GM18873 (cell line): ENCODE results near the gene KIF1C.
A peak's percentile ranks its signal among the peaks of the same experiment; 100 is the strongest.

Experiments used
- ATAC-seq: cut with Tn5 transposase; IDR thresholded peaks from one replicate; pipeline ENCODE4 v1.9.1; 2021; ENCODE audit warnings: mild to moderate bottlenecking, moderate library complexity, moderate number of reproducible peaks; ENCODE audit not compliant: unreplicated experiment, low FRiP score

Gene KIF1C

GRCh38 chr17:4997302-4998026 is at the start of gene KIF1C, which contains the start of gene INCA1:
KIF1C (plus strand) TSS chr17:4997950; CDS start chr17:5000247, 2,297 bp downstream.
INCA1 (minus strand) TSS chr17:4997522; CDS start chr17:4994437, 3,085 bp downstream.
- peak; percentile 78 for ATAC-seq

DNA sequence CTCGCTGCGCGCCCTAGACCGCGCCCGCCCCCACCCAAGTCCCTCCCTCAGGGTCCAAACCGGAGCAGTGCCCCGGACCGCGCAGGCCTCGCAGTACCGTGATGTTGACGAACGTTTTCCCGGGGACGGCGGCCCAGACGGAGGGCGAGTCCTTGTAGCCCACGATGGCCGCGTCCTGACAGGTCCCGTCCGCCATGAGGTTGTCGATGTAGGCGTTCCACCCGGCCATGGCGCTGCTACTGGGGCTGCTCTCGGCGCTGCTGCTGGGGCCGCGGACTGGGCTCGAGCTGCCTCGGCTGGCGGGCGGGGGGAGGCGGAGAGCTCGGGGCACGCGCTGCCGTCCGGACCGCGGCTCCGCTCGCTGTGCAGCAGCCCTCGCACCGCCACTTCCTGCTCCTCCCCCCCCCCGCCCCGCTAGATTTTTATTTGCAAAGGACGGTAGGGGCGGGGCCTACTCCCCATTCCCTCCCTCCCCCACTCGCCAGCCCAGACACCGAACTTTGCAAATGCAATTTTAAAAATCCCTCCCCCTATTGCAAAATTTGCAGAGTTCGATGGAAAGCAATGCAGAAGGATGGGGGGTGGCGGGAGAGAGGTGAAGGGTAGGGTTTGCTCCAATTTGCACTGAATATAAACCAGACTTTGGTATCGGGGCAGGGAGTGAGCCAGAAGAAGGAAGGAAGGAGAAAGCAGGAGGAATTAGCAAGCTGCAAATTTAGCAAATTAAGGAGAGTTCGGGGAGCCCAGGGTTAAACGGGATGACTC is 49.4 kb upstream of the KIF1C start, which contains the start of gene PFN1:
Gene PFN1 (minus strand): TSS at position 365 of the 765 bp plus-strand sequence. CDS start 136 bp downstream, at position 229.
- peak; percentile 16 for ATAC-seq

DNA sequence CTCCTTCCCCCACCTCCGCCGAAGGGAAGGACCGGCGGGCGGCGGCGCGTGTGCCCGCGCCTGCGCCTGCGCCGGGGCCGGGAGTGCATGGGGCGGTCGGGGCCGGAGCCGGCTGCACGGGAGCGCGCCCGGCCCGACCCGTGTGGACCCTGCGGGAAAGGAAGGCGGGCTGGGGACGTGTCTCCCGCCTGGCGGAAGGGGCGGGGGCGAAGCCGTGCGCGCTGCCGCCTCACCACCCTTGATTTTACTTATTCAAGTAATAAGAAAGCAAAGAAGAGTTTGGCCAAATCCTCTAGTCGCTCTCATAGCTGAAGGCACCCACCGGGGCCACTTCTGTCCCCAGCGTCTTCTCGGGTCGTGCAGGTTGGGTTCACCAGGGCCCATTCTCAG is 48.8 kb upstream of the KIF1C start:
- peak; percentile 17 for ATAC-seq

- peak; percentile 30 for ATAC-seq
These were observed 48.3 kb upstream of the KIF1C start for GRCh38 chr17:4949321-4950074.

DNA sequence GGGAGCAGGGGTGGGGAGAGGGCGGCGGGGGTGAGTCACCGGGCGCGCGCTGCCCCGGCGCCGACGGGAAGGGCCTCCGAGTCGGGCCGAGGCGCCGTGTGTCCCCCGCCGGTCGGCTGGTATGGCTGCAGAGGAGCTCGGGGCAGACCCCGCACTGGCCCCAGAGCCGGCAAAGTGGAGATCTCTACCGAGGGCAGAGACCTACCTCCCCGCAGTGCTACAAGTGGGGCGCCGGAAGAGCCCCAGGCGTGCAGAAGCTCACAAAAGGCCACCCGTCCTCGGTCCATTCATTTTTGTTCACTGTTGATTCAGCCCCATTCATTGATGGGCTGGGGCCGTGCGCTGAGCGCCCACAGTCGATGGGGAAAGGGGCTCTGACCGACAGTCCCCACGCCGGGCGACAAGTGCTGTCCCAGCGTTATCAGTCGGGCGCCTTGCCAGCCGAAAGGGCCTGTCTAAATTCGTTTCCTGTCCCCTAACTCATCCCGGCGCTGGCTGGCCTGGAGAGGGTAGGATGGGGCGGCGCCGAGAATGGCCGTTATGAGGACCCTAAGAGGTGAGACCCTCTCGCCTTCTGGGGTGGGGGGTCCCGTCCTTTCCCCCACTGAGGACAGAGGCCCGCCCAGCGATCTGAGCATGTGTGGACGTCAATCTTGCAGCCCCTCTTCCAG is 47.5 kb upstream of the KIF1C start:
- ATAC-seq, result no peak

DNA sequence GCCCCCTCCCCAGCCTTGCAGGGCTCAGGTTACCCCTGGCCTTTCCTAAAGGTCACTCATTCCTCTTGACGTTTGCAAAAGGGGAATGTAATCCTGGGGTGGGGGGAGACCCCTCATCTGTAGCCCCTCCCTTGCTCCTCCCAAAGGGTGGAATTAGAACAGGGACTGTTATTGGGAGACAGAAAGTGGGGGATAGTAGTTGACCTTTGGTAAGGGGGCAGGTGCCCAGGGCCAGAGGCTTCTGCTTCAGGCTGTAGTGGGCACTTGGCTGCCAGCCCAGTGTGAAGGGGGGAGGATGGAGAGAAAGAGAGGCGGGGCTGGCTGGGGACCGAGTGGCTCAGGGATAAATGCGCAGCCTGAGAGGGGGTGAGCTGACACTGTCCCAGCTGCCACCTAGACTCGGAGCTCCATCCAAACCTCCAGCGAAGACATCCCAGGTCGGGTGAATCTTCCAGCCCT is 47.0 kb upstream of the KIF1C start, which contains the start of gene ENO3:
Gene ENO3 (plus strand): TSS at position 374 of the 459 bp plus-strand sequence. CDS start 711 bp downstream, outside the sequence.
- ATAC-seq, result no peak

DNA sequence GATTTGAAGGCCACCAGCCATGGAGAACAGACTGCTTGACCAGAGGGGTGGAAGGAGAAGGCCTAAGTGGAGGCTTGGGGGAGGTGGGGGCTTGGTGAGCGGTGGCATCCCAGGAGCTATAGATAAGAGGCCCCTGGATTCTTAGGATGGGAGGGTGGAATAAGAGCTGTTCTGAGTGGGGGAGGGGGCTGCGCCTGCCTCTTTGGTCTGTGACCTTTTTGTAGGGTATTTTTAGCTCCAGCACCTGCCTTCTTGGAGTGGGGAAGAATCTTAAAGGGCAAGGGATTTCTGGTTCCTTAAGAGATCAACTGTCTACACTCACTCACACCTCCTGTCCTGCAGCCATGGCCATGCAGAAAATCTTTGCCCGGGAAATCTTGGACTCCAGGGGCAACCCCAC is 46.3 kb upstream of the KIF1C start:
- no peak for ATAC-seq

GRCh38 chr17:4953451-4953961 is 44.2 kb upstream of the KIF1C start:
- ATAC-seq, result no peak

DNA sequence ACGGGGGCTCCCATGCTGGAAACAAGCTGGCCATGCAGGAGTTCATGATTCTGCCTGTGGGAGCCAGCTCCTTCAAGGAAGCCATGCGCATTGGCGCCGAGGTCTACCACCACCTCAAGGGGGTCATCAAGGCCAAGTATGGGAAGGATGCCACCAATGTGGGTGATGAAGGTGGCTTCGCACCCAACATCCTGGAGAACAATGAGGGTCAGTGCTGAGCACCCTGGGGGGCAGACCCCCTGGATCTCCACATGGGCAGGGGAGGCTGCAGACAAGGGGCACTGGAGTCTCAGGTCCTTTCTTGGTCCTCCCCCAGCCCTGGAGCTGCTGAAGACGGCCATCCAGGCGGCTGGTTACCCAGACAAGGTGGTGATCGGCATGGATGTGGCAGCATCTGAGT is 42.7 kb upstream of the KIF1C start:
- no peak for ATAC-seq

DNA sequence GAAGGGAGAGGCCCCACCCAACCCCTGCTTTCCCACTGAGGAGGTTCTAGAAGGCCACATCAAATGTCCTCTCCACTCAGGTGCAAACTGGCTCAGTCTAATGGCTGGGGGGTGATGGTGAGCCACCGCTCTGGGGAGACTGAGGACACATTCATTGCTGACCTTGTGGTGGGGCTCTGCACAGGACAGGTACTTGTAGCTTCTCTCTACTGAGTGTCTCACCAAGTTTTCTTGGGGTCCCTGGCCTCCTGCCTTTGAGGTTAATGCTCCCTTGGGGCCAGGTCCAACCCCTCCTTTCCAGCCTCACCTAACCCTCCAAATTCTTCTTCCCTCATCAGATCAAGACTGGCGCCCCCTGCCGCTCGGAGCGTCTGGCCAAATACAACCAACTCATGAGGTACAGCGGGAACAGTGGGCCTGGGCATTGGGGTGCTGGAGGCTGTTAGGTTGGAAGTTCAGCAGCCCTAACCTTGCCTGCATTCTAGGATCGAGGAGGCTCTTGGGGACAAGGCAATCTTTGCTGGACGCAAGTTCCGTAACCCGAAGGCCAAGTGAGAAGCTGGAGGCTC is 41.2 kb upstream of the KIF1C start:
- no peak for ATAC-seq

DNA sequence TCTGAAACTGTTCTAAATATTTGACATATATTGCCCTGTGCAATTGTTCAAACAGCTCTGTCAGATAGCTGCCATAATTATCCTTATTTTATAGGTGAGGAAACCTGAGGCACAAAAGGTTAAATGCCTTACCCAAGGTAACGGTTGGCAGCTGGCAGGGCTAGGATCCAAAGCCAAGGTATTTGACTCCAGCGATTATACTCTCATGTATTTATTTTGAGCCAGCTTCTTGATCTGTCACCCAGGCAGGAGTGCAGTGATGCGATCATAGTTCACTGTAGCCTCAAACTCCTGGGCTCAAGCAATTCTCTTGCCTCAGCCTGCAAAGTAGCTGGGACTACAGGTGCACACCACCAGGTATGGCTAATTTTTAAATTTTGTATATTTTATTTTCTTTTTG is 39.6 kb upstream of the KIF1C start:
- no peak for ATAC-seq

DNA sequence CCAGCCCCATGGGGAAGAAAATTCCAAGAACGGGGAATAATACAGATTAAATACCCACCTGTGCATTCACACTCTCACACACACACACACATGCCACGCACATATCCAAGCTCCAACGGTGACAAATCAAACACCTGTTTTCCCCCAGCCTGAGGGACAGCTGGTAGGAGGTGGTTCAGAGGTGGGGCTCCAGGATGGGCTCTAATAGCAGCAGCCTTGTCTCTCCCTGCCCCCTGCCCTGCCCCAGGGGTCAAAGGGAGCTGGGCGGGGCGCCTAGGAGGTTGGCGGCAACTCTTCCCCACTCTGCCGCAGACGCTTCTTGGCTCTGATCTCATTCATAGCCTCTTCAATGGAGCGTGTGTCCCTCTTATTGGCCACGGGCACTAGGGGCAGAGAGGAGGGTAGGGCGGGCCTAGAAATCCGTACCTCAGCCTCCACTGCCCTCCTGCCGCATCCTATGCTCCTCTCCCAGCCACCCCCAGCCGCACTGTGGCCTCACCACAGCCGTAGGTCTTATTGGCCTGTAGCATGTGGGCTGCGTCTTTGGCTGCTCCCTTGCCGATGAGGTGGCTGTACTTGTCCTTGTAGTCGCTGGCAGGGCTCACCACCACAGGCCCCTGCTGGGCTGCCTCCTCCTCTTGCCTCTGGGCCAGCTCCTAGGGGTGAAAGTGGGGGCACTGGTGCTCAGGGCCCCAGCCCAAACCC is 38.3 kb upstream of the KIF1C start:
- ATAC-seq, result no peak

GRCh38 chr17:4960279-4960922 is 37.3 kb upstream of the KIF1C start:
- no peak for ATAC-seq

DNA sequence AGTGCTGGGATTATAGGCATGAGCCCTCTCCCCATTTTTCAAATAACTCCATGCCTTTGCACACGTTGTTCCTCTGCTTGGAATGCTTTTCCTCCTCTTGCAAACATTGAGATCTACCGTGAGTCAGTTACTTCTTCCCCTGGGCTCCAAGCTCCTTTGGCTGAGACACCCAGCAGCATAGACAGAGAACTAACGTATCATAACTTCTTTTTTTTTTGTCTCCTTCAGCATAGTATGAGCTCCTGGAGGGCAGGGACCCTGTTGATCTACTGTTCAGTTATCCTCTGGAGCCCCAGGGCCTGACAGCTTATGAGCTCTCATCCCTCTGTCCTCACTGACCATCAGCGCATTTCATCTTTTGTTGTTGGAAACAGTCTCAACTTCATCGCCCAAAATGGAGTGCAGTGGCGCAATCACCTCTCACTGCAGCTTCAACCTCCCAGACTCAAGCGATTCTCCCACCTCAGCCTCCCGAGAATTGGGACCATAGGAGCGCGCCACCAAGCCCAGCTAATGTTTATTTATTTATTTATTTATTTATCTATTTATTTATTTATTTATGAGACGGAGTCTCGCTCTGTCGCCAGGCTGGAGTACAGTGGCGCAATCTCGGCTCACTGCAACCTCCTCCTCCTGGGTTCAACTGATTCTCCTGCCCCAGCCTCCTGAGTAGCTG is 32.3 kb upstream of the KIF1C start:
- no peak for ATAC-seq

GRCh38 chr17:4966844-4967538 is 30.8 kb upstream of the KIF1C start:
- ATAC-seq, result peak; percentile 79

DNA sequence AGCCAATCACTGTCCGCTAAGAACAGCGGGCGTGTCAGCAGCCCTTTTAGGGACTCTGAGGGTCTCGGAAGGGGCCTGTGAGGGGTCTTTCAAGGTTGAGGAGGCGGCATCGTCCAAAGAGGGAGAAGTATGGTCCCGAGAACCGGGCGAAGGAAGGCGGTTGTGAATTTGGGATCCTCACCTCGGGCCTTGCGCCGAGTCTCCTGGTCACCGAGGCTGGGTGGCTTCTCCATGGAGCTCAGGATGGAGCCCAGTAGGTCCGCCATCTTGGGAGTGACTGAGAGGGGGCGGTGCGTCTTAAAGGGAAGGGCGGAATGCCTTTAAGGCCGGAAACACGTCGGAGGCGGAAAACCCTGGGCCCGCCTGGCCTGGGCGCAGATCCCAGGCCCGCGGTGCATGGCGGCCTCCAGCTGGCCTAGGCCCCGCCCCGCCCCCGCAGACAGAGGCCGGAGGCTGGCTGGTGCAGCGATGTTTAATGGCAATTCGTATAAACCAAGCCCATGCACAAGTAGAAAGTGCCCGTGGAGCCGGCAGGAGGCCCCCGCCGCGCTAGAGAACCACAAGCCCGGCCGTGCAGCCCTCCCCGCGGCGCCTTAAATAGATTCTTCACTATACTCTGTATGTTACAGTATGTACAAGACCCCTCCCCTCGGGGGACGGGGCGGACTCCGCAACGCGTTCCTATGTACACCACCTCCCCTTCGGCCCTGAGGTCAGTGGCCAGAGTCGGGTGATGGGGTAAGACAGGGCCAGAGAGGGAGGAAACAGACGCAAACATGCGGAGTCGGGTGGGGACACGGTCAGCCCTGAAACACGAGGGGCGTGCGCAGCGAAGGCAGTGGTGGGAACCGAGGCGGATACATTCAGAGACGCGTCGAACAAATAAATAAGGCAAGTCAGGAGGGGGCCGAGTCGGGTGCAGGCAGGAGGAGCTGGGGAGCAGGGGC is 29.9 kb upstream of the KIF1C start, which contains the start of gene SPAG7:
Gene SPAG7 (minus strand): TSS at position 279 of the 947 bp plus-strand sequence. CDS start 13 bp downstream, at position 266.
- peak; percentile 52 for ATAC-seq
